K562 (cell line): Measurements from ENCODE around the gene B4GALNT4. TPM values are rescaled to one million over a fixed set of nuclear protein-coding genes. Genes with fewer than 3 reads are reported as not detected.
A peak's percentile ranks its signal among the peaks of the same experiment; 100 is the strongest.

Experiments used
- ATAC-seq: fragments of 200-7000 bp; cut with Tn5 transposase; 3 replicates; pipeline ENCODE4 v1.9.1; 2020; ENCODE audit warnings: moderate library complexity
- BruUV-seq: library from RNA; stranded (reverse); fragments of 400-500 nt; replicated peaks from 2 replicates; lab custom pipeline; 2021; lab: Mats Ljungman, UMichigan
- CTCF ChIA-PET: fragments of 300-600 bp; formaldehyde crosslinking; extraction: SDS; loops from one replicate; lab custom pipeline; 2021; ENCODE audit warnings: low intra/inter-chr PET ratio; lab: Yijun Ruan, JAX
- POLR2A ChIA-PET: fragments of 300-600, 350-650 bp; sonication (Branson Sonifier 250); formaldehyde crosslinking; extraction: SDS; loops from one replicate; lab custom pipeline; 2021; ENCODE audit warnings: antibody characterized with exemption, inconsistent platforms; lab: Yijun Ruan, JAX
- DNase-seq, 4 experiments: peaks; one replicate each; pipeline versions ENCODE4 v3.0.0 to v3.0.0-alpha.2; 2011 to 2018; ENCODE audit warnings: low spot score in 3 of 4, mixed read lengths in 3 of 4; ENCODE audit errors: extremely low read depth in 1 of 4
- FAIRE-seq: peaks from 2 replicates; lab custom pipeline; 2011; peaks lifted over from hg19 to GRCh38; lab: Jason Lieb, UNC
- H2AFZ ChIP-seq: 2 replicates; pipeline ENCODE4 v1.6.0; 2011; ENCODE audit warnings: low read depth, low read length, control low read depth, inconsistent platforms
- H3K27ac ChIP-seq: fragments of 200-600 bp; 3 replicates; pipeline ENCODE4 v1.8.0; 2011; ENCODE audit warnings: low read depth, mild to moderate bottlenecking, control low read depth, inconsistent platforms, low read length, moderate library complexity, mixed read lengths; ENCODE audit errors: extremely low read depth
- H3K27me3 ChIP-seq, 2 experiments: fragments of 300-600 bp in 1 of 2; 2 replicates in 1 of 2; 3 replicates in 1 of 2; pipeline versions ENCODE4 v1.6.0 to v1.8.0; 2011; ENCODE audit warnings: inconsistent platforms in 2 of 2, low read length in 2 of 2, mild to moderate bottlenecking in 1 of 2, mixed read lengths in 1 of 2, moderate library complexity in 1 of 2; ENCODE audit not compliant: control insufficient read depth in 2 of 2, insufficient read depth in 2 of 2
- H3K36me3 ChIP-seq: fragments of 300-600 bp; 3 replicates; pipeline ENCODE4 v1.8.0; 2011; ENCODE audit warnings: mild to moderate bottlenecking, low read length, inconsistent platforms; ENCODE audit not compliant: control insufficient read depth, insufficient read depth
- H3K4me1 ChIP-seq, 2 experiments: fragments of 200-600 bp in 1 of 2; replicated peaks in 1 of 2; 2 replicates in 1 of 2; 3 replicates in 1 of 2; pipeline versions ENCODE4 v1.5.1 to v1.8.0; 2011; ENCODE audit warnings: inconsistent platforms in 2 of 2, low read length in 2 of 2, mild to moderate bottlenecking in 1 of 2, mixed read lengths in 1 of 2, moderate library complexity in 1 of 2; ENCODE audit not compliant: control insufficient read depth in 2 of 2, insufficient read depth in 2 of 2
- H3K4me2 ChIP-seq: 2 replicates; pipeline ENCODE4 v1.6.1; 2011; ENCODE audit warnings: low read length, control low read depth, inconsistent platforms, mixed read lengths; ENCODE audit not compliant: insufficient read depth
- H3K4me3 ChIP-seq: fragments of 200-600 bp; sonication (generic), shearing (Covaris generic); 2 replicates; pipeline ENCODE4 v1.5.1; 2016; ENCODE audit warnings: control low read depth, inconsistent platforms
- H3K79me2 ChIP-seq: fragments of 200-600 bp; 3 replicates; pipeline ENCODE4 v1.8.0; 2011; ENCODE audit warnings: low read length, inconsistent platforms; ENCODE audit not compliant: control insufficient read depth, insufficient read depth
- H3K9ac ChIP-seq, 2 experiments: 2 replicates each; pipeline versions ENCODE4 v1.6.0 to v1.6.1; 2011; ENCODE audit warnings: low read depth in 2 of 2, low read length in 2 of 2, control low read depth in 1 of 2, inconsistent platforms in 1 of 2, mild to moderate bottlenecking in 1 of 2, mixed read lengths in 1 of 2; ENCODE audit not compliant: insufficient read depth in 1 of 2
- H3K9me1 ChIP-seq: one replicate; pipeline ENCODE4 v1.6.0; 2011; ENCODE audit warnings: inconsistent platforms, mild to moderate bottlenecking, low read length, moderate library complexity; ENCODE audit not compliant: control insufficient read depth, insufficient read depth
- H3K9me3 ChIP-seq: replicated peaks from 2 replicates; pipeline ENCODE4 v1.5.1; 2011; ENCODE audit warnings: low read depth, low read length, inconsistent platforms; ENCODE audit not compliant: control insufficient read depth, insufficient read depth
- H4K20me1 ChIP-seq: replicated peaks from 2 replicates; pipeline ENCODE4 v1.6.1; 2011; ENCODE audit warnings: low read length, inconsistent platforms, mixed read lengths; ENCODE audit not compliant: control insufficient read depth, insufficient read depth
- ZNF280A ChIP-seq: fragments of 450-650 bp; IDR thresholded peaks from 2 replicates; pipeline ENCODE4 v1.6.1; 2018; ENCODE audit warnings: mild to moderate bottlenecking, low read depth; ENCODE audit not compliant: partially characterized antibody
- ZNF354B ChIP-seq: fragments of 250-450 bp; sonication (Bioruptor Pico); IDR thresholded peaks from 2 replicates; pipeline ENCODE4 v1.4.0; 2020
- ZNF507 ChIP-seq: conservative IDR thresholded peaks from 2 replicates; pipeline ENCODE4 v1.6.1; 2017; ENCODE audit warnings: missing genetic modification characterization, missing compliant biosample characterization
- ZNF699 ChIP-seq: fragments of 250-450 bp; sonication (Bioruptor Pico); IDR thresholded peaks from 2 replicates; pipeline ENCODE4 v1.8.0; 2021; ENCODE audit warnings: mild to moderate bottlenecking, moderate library complexity; ENCODE audit not compliant: insufficient replicate concordance
- WGBS: fragments of 100-300 bp; shearing (Covaris generic); methylation state at CpG from one replicate; pipeline ENCODE4 v1.1.6; 2016; ENCODE audit warnings: low coverage, mixed read lengths; ENCODE audit not compliant: insufficient coverage; ENCODE audit errors: missing lambda C conversion rate; 5-methylcytosine and 5-hydroxymethylcytosine counted together
- in situ Hi-C: fragments of 300-500 bp; cut with MboI; formaldehyde crosslinking; loops from 4 replicates; pipeline ENCODE4 v1.15.0; 2018; ENCODE audit warnings: inconsistent platforms, mixed read lengths
- intact Hi-C: fragments of 100-400 bp; cut with micrococcal nuclease; formaldehyde crosslinking; loops from 2 replicates; pipeline ENCODE4 v1.14.2; 2022
- polyA plus RNA-seq, 8 experiments: library from polyadenylated mRNA; depleted of rRNA in 4 of 8; stranded (reverse) in 5 of 8; unstranded in 3 of 8; fragments of >200 nt; fragmentation: Nextera tagmentation in 2 of 8; fragmentation: Illumina TruSeq in 1 of 8; extraction: Ambion mirVana in 2 of 8; extraction: Trizol in 1 of 8; gene quantifications; 2 replicates each; pipeline versions ENCODE4 v1.2.1 to v1.2.3, GENCODE V29; 2011 to 2014; ENCODE audit warnings: inconsistent platforms in 1 of 8, missing spikeins in 1 of 8
- total RNA-seq, 7 experiments: library from RNA; depleted of rRNA in 6 of 7; stranded (reverse); fragments of >200 nt in 6 of 7; fragmentation: Illumina TruSeq in 2 of 7; extraction: Trizol in 2 of 7; gene quantifications; 2 replicates each; pipeline versions ENCODE4 v1.2.1 to v1.2.3, GENCODE V29; 2011 to 2021; ENCODE audit warnings: low replicate concordance in 1 of 7

B4GALNT4 gene
- total and polyA plus RNA-seq, 9 of the 15 experiments (the other 6 are each of a cell fraction or from before 2014, with no cell fraction given): 0.20 to 37.1 (median 10.8) TPM; not detected in 1

GRCh38 chr11:425301-425700, 56.0 kb downstream of the B4GALNT4 start:
- CTCF ChIA-PET: no interaction called here

More at GRCh38 chr11:425301-425700, 56.0 kb downstream of the B4GALNT4 start:
- H3K79me2 ChIP-seq: no peaks in the 10 kb centered on the region
- no peak for ATAC-seq
- no peak overlapping the region for H3K4me3 ChIP-seq
- H3K27me3 ChIP-seq: no peaks in the 10 kb centered on the region
- no peak overlapping the region for H3K9ac ChIP-seq
- FAIRE-seq: no peak
- H3K9me3 ChIP-seq: 0 out of 2 replicates have a peak, but pooled peaks cover 2% of the 10 kb centered on the region
- no peaks in the 10 kb centered on the region for H4K20me1 ChIP-seq
- POLR2A ChIA-PET: no interaction called here
- H2AFZ ChIP-seq: no peak overlapping the region
- no peaks in the 10 kb centered on the region for H3K36me3 ChIP-seq
- DNase-seq: no peak
- H3K4me2 ChIP-seq: no peak overlapping the region
- TF ChIP-seq ZNF699 (CRISPR knock-in tag) (no peak), ZNF507 (peak; percentile 96), ZNF280A (peak; percentile 34), ZNF354B (peak; percentile 61)
- no peaks in the 10 kb centered on the region for H3K9me1 ChIP-seq
- WGBS: 54% methylated on average over 4 of the region's 4 CpGs
- H3K4me1 ChIP-seq: peaks cover 5 to 32% of the 10 kb centered on the region in 2 experiments; a peak in 4 of 5 replicates
- intact Hi-C loops (no loop called here), in situ Hi-C loops (no loop called here)
- H3K27ac ChIP-seq: no peak overlapping the region
- no TSS peak for BruUV-seq
